NCI-H187 (cell line): Measurements from ENCODE around the gene DRD3.

Experiments used
- DNase-seq, 2 experiments: peaks; one replicate each; lab custom pipeline; 2025; lab: John Stamatoyannopoulos, UW

DRD3 gene

DNA sequence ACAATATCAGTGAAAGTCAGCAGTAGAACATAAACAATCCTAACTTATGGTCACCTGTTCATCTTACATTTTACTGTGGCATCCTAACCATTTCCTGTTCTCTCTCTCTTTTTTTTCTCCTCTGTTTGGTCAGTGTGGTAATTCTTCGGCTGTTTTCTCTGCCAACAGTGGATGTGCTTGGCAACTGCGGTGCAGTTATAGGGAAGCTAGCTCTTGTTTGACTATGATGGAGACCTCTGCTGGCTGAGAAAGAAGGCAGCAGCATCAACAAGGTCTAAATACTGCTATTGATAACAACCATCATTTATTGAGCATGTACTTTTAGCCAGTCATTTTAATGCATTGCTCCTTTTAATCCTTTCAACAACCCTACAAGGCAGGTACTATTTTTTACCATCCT lies 723 bp upstream of the DRD3 start:
- DNase-seq, result no peak

DNA sequence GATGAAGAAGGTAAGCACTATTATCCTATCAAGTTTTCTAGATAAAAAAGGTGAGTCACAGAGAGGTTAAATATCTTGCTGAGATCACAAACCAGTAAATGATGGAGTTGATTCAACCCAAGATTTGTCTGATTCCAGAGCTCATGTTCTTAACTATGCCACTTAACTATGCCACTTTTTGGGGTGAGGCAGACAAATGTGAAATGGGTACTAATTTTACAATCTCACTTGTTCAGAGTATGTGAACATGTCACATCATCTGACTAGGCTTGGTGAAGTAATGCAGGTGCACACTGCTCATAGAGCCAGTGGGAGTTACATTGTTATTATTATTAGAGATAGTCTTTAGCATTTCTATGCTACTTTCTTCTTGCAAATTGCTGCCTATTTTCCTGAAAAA lies 2.0 kb downstream of the DRD3 start:
- DNase-seq, result no peak

DNA sequence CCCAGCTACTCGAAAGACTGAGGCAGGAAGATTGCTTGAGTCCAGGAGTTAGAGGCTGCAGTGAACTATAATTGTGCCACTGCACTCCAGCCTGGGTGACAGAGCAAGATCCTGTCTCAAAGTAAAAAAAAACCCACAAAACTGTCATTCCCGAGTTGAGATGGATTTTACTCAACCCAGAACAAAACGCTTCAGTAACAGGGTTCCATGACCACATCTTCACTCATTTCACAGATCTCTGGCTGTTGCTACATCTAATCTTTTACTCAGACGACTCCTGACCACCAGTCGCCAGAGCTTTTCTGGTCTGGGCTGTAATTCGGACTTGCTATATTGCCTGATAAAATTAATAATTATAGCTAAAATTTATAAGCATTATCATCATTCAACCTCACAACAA lies 2.4 kb downstream of the DRD3 start:
- DNase-seq, result no peak

DNA sequence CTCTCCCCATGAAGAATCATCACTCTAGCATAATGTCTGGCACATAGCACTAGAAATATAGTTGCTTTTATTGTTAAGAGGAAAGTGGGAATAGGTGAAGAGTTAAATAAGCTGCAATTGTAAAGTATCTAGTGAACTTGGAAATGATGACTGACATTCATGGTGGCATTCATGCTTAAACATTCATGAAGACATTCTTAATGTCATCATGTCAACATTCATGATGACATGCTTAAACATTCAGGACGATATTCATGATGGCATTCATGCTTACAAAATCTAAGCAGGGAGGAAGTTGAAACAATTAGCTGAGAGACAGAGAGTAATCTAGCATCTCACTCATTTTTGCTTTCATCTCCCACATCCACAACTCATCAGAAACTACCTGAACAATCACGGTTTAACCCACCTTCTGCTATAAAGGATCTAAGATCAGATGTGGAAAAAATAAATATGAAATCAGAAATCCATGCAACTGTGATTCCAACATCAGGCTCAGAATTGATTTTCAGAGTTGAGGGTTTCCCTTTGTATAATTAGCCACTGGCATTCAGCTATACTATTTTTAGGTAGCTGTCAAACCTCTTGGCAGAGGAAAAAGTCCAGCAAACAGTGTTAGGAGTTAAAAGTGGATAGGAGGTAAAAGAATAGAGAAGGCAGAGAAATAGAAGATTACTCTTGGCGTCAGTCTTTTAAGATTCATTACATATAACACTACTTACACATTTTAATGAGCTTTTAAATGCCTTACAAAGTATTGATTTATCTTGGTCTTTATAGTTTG lies 3.5 kb downstream of the DRD3 start:
- DNase-seq, result no peak

DNA sequence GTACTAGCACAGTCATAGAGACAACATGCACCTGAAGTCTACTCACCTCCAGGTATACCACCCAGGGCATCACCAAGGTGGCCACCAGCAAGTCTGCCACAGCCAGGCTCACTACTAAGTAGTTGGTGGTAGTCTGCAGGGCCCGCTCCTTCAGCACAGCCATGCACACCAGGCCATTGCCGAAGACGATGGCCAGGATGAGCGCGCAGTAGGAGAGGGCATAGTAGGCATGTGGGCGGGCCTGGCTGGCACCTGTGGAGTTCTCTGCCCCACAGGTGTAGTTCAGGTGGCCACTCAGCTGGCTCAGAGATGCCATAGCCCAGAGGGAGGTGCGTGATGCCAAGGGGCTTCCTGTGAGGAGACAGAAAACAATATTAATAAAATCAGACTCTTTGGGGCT lies 7.2 kb downstream of the DRD3 start:
- no peak for DNase-seq

DNA sequence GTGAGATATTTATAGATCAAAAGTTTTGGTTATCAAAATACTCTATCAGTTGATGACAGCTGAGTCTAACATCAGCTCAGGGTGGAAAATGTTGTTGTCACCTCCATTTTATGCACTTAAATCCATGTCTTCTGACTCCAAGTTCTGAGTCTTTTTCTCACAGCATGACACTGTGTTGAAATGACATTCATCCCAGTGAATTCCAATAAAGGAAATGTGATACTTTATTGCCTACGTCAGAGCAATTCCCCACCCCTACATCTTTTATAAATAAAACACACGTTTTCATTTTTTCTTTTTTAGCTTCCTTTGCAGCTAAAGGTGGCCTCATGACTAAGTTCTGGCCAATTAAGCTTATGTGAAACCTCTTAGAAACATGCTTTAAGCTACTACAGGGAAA lies 10.7 kb downstream of the DRD3 start:
- no peak for DNase-seq

DNA sequence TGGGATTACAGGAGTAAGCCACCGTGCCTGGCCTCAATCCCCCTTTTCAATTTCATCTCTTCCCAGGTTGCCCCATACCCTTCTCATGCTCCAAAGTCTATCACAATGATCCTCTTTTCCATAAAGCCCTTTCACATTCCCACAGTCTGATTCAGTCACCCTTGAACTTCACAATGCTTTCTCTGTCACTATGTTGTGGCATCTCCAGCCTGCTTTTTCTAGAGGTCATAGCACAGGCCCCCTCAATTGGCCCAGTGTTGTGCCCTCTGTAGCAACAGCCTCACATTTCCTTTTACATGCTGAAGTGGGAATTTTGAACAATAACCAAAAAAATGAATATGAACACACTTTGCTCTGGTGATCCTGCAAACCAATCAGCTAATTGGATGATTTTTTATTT lies 21.5 kb downstream of the DRD3 start:
- no peak for DNase-seq

DNA sequence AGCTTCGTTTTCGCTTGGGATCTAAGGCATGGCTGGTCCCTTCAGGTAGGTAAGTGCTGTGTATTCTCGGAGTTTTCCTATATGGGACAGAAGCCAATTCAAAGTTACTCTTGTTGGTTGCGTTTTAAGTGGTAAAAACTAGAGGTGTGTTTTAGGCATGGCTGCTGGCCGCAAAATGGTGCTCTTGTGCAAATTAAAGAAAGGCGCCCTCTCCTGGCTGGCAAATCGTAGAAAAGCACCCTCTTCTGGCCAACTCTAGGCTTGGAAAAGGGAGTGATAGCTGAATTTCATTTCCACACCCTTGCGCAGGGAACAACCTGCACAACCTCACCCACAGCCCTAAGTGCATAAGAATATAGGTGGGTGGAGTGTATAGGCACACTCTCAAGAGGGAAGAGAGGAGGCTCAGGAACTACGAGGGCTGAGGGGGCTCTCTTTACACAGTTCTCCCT lies 23.5 kb downstream of the DRD3 start:
- DNase-seq, result no peak

DNA sequence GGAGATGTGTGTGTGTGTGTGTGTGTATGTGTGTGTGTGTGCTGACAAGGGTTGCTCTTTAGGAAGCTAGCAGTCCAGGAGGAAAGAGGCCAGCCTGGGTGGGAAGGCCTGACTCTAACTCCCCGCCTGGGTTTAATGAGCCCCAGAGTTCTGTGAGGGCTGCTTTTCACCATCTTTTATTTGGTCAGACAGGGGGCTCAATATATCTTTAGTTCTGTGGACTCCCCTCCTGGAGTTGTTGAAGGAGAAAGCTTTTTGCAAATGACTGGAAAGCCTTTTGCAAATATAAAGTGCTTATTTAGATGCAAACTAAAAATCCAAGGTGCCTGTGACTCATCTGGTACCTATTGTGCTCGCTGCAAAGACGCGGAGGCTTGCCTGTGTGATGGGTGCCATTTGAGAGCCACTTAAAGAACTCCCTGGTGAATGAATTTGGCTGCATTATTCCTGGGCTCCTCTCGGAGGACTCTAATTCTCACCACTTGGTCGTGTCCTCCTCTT lies 24.5 kb downstream of the DRD3 start:
- no peak for DNase-seq

DNA sequence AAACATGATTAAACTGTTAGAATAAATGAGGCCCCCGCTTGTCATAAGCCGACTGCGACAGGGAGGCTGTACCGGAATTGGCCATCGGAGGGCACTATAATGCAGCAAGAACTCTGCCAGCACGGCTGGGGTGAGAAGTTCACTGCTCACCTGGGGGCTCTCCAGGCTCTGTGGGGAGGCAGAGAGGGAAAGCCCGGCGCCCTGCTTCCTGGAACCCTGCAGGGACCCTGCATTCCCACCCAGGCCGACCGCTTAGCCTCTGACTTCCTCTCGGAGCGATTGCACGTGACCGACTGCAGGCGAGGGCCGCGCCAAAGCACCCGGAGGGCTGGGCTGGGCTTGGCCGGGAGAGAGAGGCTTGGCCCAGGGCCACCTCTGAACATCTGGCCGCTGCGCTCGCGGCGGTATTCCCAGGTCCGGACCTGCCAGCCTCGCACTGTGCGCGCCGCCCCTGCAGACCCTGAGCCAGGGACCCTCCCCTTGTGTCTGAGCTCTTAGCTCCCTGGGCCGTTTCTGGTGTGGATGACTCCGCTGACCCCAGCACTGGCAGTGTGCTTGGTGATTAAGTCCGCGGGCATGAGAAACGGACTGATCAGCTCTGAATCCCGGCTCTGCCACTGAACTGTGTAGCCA lies 26.2 kb downstream of the DRD3 start:
- DNase-seq, result peak; percentile 50 to 75

DNA sequence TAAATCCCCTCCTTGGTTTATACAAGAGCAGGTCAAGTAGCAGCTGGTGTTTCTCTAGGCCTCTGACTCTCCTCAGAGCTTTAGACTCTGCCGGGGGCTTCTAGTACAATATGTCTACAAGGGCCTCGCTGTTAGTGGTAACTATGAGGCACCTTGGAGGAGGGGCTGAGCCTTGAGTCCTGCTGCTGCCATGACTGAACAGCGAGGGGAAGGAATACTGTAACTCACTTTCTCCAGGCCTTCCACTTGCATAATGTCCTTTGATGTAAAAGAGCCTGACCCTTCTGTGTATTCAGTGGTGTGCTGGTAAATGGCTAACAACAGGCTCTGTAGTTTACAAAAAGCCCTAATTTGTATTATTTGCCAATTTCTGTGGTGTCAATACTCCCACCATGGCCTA lies 27.8 kb downstream of the DRD3 start:
- no peak for DNase-seq

DNA sequence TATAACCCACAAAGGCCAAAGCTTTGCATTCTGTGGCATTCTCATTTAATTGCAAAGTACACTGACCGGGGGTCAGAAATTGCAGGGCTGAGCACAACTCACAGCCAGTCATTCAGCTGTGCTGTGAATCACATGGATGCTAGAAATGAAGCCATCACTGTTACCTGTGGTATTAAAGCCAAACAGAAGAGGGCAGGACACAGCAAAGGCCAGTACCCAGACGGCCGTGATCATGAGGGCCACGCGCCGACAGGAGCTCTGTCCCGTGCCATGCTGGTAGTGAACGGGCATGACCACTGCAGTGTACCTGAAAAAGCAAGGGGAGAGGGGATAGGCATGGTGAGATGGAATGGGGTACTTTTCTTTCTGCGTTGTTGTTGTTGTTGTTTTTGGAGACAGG lies 31.6 kb downstream of the DRD3 start:
- DNase-seq, result no peak

DNA sequence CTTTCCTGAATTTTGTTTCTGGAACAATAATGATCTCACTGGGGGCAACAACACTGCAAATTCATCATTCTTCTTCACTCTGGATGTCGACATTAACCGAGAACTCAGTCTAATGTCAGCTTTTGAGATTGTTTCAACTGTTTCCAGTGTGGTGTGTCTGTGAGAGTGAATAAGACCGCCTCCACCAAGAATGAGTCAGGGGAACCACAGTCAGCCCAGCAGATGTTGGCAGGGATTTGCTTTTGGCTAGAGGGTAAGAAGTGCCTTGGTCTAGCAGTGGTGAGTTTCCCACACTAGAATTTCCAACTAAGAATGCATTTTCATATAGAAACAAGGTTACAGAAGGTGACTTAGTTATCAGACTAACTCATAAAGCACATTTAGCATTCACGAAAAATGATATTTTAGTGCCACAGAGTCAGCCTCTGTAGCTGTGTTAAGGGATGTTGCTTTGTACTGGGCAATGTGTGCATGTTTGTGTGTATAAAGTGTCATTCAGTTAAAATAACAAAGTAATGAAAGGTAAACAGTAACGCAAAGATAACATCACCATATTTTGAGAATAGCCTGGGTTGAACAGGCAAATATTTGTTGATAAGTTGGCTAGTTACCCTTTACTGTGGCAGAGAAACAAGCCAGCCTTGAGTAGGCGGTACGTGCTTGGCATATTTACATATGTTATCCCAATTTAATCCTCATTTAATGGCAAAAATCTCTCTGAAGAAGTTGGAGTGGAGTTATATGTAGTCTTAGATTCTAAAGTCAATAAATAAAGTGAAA lies 33.8 kb downstream of the DRD3 start:
- DNase-seq, result no peak

DNA sequence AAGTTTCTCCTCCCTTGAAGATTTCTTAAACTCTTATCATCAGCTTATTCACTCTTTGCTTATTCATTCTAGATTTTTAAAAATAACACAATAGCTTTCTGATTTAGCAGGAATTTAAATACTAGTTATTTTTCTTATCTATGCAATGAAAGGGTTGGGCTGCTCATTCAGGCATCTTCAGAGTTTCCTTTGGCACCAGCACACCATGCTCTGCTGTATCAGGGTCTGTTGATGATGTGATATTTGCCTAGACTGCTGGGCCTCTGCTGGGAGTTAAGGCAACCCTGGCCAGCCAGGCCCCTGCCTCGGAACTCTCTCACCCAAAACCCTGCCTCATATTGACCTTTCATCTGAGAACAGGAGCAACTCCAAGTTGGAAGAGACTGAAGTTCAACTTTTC lies 35.0 kb downstream of the DRD3 start:
- no peak for DNase-seq

DNA sequence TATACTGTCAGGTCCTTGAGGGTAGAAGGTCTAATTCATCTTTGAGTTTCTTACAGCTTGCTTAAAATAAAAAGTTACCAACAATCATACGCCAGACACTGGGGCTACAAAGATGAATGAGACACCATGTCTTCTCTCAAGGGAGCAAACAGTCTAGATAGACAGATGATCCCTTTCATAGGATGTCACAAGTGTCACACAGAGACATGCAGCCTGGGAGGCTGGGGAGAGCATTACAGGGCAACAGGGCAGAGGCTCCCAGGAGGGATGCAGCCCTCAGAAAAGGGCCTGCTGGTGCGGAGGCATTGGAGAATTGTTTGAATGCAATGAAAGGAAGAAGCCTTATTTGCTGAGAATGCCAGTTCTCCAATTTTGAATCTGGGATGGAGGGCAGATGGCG lies 39.0 kb downstream of the DRD3 start:
- DNase-seq, result no peak

DNA sequence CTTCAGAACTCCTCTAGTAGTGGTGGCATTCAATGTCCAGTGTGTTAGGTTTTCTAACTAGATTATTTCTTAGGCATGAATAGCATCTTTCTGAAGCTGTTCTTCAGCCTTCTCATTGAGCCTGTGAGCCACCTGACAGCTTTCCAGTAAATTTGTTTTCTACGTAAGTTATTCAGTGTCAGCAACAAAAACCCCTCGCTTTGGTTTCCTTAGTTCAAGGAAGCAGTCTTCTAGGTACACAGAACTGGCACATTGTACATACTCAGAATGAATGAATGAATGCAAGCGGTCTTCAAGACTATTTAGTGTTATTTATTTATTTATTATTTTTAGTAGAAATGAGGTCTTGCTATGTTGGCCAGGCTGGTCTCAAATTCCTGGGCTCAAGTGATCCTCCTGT lies 44.9 kb downstream of the DRD3 start:
- DNase-seq, result no peak

DNA sequence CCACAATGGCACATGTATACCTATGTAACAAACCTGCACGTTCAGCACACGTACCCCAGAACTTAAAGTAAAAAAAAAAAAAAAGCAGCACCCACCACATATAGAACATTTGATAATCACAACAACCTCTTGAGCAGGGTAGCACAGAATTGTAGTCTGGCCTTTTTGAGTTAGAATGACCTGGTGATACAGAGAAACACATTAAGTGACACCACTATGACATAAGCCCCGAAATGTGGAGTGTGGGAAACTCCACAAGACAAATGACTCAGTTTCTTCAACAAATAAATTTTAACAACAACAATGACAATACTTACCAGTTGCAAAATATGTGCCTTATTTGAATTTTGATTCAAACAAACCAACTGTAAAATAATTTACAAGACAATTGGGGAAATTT lies 46.4 kb downstream of the DRD3 start:
- DNase-seq, result no peak

DNA sequence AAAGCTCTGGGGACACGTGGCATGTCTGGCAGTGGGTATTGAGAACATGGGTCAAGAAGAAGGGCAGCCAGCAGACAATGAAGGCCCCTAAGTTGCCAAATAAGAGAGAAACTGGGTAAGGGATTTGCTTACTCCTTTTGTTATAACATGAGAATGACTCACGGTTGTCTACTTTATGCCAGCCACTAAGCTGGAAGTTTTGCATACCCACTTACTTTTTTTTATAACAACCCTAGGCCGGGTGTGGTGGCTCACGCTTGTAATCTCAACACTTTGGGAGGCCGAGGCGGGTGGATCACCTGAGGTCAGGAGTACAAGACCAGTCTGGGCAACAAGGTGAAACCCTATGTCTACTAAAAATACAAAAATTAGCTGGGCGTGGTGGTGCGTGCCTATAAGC lies 50.0 kb downstream of the DRD3 start:
- DNase-seq, result no peak

DNA sequence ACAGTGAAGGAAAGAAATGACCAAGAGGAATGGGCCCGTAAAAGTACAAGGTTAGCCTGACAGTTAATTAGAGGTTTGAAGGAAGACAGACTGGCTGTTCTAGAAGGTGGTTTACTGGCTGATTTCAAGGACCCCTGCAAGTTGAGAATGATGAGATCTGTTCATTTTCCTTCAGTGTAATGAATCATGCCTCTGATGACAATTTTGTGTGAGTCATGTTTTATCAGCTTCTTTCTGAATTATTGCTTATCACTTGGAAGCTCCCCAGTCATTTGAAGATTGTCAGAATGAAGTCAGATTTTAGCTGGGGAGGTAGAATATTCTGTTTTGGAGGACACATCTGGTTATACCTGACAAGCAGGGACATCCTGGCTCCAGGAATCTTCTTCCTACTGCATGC lies 50.6 kb downstream of the DRD3 start:
- no peak for DNase-seq

DNA sequence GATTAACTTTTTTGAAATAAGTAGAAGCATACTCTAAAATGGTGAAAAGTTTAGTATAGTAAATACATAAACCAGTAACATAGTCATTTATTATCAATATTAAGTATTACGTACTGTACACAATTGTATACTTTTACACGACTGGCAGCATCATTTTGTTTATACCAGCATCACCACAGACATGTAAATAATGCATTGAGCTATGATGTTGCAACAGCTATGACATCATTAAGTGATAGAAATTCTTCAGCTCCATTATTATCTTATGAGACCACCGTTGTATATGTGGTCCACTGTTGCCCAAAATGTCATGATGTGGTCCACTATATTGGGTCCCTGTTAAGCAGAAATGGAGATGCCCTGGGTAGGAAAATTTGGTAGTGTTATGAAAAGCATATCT lies 51.3 kb downstream of the DRD3 start:
- DNase-seq, result no peak

DNA sequence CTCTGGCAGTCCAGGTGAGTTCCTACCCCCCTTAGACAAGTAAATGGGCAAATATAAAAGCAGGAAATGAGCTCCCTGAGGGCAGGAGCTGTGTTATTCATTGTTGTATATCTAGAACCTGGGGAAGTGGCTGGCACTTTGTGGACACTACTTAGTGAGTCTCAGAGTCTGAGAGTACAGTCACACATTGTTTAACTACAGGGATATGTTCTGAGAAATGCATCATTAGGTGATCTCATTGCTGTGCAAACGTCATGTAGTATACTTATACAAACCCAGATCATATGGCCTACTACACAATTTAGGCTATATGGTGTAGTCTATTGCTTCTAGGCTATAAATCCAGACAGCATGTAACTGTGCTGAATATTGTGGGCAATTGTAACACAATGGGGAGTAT lies 52.4 kb downstream of the DRD3 start:
- DNase-seq, result no peak

DNA sequence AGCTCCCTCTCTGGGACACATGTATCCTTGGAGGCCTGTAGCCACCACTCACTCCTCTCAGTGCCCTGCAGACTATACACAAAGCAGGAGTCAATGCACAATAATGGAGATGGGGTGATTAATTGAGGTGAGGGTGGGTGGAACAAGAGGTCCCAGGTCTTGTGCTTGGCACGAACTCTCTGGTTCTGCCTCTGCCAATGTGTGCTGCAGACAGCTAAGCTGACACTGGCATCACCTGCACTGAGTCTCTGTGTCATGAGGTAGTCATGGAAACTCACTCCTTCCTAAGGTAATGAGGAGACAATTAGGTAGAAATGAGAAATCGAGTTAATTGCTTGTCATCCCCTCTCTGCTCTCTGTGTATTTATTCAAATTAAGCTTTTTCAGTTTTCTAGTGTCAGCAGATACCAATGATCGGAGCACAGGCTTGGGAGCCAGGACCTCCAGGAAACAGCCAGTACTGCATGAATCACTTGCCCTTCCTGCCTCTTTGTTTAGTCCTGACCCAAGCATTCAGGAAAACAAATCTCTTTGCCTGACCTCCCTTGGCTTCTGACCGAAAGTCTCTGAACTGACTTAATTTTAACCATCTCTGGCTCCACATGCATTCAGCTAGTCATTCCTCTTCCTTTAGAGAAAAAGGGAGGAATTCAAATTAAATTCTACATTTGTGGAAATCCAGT lies 56.7 kb downstream of the DRD3 start:
- no peak for DNase-seq
